ENCODE measurements around the gene SOX14.

Gene SOX14

GRCh38 chr3:137764001-137764433 is at the start of gene SOX14:
TSS of gene SOX14 (plus strand) at chr3:137764315. CDS start at chr3:137764785, 470 bp downstream.
- FAIRE-seq, result no peak

- no peak for FAIRE-seq
Observed at GRCh38 chr3:137714551-137714950, 49.6 kb upstream of the SOX14 start.

GRCh38 chr3:137724240-137724639 is 39.9 kb upstream of the SOX14 start:
- FAIRE-seq, result no peak

- no peak for FAIRE-seq
Observed at GRCh38 chr3:137737208-137737607, 26.9 kb upstream of the SOX14 start.

- FAIRE-seq, result no peak
Observed at GRCh38 chr3:137738710-137739109, 25.4 kb upstream of the SOX14 start.

- no peak for FAIRE-seq
Observed at GRCh38 chr3:137743608-137744007, 20.5 kb upstream of the SOX14 start.

- no peak for FAIRE-seq
Observed at GRCh38 chr3:137746808-137747207, 17.3 kb upstream of the SOX14 start.

GRCh38 chr3:137759505-137759904 is 4.6 kb upstream of the SOX14 start:
- FAIRE-seq, result no peak

- no peak for FAIRE-seq
Observed at GRCh38 chr3:137760341-137761098, 3.6 kb upstream of the SOX14 start.

- no peak for FAIRE-seq
Observed at GRCh38 chr3:137761099-137761562, 3.0 kb upstream of the SOX14 start.

GRCh38 chr3:137761563-137762503 is 2.3 kb upstream of the SOX14 start:
- FAIRE-seq, result no peak

- no peak for FAIRE-seq
Observed at GRCh38 chr3:137762674-137763593, 1.2 kb upstream of the SOX14 start.

- FAIRE-seq, result no peak
Observed at GRCh38 chr3:137763594-137763938, 549 bp upstream of the SOX14 start.

- FAIRE-seq, result no peak
Observed at GRCh38 chr3:137764563-137765309, 621 bp downstream of the SOX14 start.

- FAIRE-seq, result no peak
Observed at GRCh38 chr3:137765310-137766033, 1.4 kb downstream of the SOX14 start.

GRCh38 chr3:137766041-137766875 is 2.1 kb downstream of the SOX14 start:
- FAIRE-seq, result no peak

GRCh38 chr3:137766876-137767537 is 2.9 kb downstream of the SOX14 start:
- FAIRE-seq, result no peak

- FAIRE-seq, result no peak
Observed at GRCh38 chr3:137767538-137768360, 3.6 kb downstream of the SOX14 start.
